ENCODE results near the gene TMEM120A. TPM values are rescaled to one million over a fixed set of nuclear protein-coding genes. Genes with fewer than 3 reads are reported as not detected.

The TMEM120A gene
- total RNA-seq, 2 experiments from 2014 or later, result 15.9 to 17.6 TPM

DNA sequence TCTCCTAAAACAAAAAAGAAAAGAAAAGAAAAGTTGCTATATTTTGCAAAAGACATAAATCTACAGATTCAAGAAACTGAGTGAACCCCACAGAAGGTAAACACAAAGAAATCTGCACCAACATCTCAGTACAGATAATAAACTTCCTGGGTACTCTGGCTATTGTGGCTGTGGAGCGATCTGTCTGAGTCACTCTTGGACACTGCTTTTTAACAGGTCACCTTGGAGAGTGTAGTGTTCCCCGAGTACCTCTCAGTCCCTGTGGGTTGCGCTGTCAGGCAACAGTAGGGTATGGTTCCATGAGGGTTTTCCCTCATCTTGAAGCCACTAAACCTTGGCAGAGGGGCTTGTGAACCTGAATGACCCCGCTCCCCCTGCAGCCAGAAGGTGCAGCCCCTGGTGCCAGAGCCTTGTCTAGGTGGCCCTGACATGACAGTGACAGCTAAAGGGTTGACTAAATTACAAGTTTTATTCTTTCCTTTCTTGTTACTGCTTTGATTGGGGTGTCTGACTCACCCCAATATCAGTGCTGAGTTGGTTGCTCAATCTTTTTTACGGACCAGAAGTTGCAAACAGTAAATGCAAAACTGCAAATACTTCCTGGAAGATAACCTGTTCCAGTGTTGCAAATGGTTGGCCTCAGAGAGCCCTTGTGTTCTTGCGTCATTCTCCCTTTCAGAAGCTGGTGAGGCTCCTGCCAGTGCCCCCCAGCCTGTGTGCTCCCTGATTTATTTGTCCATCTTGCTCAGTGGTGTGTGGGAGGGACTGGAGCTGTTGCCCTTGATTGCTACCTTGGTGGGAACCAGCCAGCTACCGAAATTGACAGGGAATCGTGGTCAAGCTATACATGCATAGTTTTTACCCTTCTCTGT is 48.9 kb downstream of the TMEM120A start:
- no peak for DNase-seq
- Mint-ChIP-seq H3K36me3 (ENCODE audit: low read depth) (no peaks in the 10 kb centered on the region), H3K27ac (no peak overlapping the region), H3K4me3 (no peak overlapping the region), H3K27me3 (ENCODE audit: low read depth) (no peaks in the 10 kb centered on the region), H3K4me1 (ENCODE audit: low read depth) (peaks cover 7% of the 10 kb centered on the region), H3K9me3 (ENCODE audit: insufficient read depth) (no peaks in the 10 kb centered on the region)
- POLR2A ChIA-PET, result no interaction called here
- CTCF ChIA-PET, result interaction anchor here (0.5 kb wide), 1 partner anchor 371 kb away, joined by 4 read pairs; no protein-coding TSS in a partner anchor
- ATAC-seq, result peak; percentile 29

DNA sequence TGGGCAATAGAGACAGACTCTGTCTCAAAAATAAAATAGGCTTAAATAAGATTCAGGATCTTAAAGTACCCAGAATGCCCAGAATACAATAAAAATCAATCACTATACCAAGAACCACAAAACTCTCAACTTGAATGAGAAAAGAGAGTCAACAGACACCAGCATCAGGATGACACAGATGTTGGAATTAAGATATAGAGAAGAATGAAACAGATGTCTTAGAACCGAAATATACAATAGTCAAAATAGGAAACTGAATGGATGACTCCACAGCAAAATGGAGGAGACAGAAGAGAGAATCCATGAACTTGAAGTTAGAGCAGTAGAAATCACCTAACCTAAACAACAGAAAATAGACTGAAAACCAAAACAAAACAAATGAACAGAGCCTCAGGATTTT is 49.9 kb downstream of the TMEM120A start:
- DNase-seq (no peak), ATAC-seq (no peak)
- H3K9me3 Mint-ChIP-seq (ENCODE audit: insufficient read depth), result no peaks in the 10 kb centered on the region
- H3K27me3 Mint-ChIP-seq (ENCODE audit: low read depth), result no peaks in the 10 kb centered on the region
- H3K4me3 Mint-ChIP-seq, result no peak overlapping the region
- no peaks in the 10 kb centered on the region for H3K36me3 Mint-ChIP-seq (ENCODE audit: low read depth)
- CTCF ChIA-PET, result no interaction called here
- peaks cover 7% of the 10 kb centered on the region for H3K4me1 Mint-ChIP-seq (ENCODE audit: low read depth)
- no peak overlapping the region for H3K27ac Mint-ChIP-seq
- POLR2A ChIA-PET, result no interaction called here

DNA sequence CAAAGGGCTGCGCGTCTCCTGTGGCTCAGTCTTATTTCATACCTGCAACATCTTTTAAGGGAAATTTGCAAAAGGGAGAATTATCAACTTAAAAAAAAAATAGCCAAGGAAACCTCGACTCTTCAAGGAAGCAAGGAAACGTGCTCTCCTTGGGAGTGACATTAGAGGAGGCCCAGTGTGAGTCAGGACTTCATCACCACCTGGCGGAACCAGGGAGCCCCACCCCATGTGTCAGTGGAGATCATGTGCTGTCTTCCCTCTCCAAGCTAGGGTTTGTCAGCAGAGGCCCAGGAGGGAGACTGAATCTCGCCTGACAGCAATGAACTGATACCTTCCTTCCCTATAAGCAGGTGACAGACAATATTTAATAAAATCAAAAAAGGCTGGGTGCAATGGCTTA is 50.5 kb downstream of the TMEM120A start:
- H3K4me1 Mint-ChIP-seq (ENCODE audit: low read depth), result peaks cover 7% of the 10 kb centered on the region
- H3K27me3 Mint-ChIP-seq (ENCODE audit: low read depth), result no peaks in the 10 kb centered on the region
- ChIA-PET CTCF (no interaction called here), POLR2A (no interaction called here)
- no peak overlapping the region for H3K27ac Mint-ChIP-seq
- ATAC-seq (no peak), DNase-seq (no peak)
- no peak overlapping the region for H3K4me3 Mint-ChIP-seq
- no peaks in the 10 kb centered on the region for H3K9me3 Mint-ChIP-seq (ENCODE audit: insufficient read depth)
- no peaks in the 10 kb centered on the region for H3K36me3 Mint-ChIP-seq (ENCODE audit: low read depth)

DNA sequence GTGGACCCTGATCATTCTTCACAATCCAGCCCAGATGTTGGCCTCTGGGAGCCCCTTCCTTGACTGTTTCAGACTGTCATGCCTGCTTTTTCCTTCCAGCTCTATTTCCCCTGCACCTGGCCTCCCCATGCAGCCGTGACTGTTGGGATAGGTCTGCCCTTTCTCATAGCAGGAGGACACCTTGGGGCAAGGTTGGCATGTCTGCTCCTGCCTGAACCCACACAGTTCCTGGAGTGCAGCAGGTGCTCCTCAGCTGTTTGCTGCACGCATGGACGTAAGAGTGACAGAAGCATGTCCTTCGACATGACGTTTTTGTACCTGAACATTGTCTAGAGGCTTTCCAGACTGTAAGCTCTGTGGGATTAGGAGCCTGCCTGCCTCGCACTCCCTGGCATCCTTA is 55.5 kb downstream of the TMEM120A start:
- no peak overlapping the region for H3K4me3 Mint-ChIP-seq
- POLR2A ChIA-PET, result no interaction called here
- CTCF ChIA-PET, result interaction anchor here (1.6 kb wide), 1 partner anchor 9 kb away, joined by 5 read pairs; no protein-coding TSS in a partner anchor
- H3K9me3 Mint-ChIP-seq (ENCODE audit: insufficient read depth), result no peaks in the 10 kb centered on the region
- ATAC-seq, result no peak
- no peaks in the 10 kb centered on the region for H3K27me3 Mint-ChIP-seq (ENCODE audit: low read depth)
- no peak overlapping the region for H3K27ac Mint-ChIP-seq
- no peaks in the 10 kb centered on the region for H3K4me1 Mint-ChIP-seq (ENCODE audit: low read depth)
- DNase-seq, result no peak
- no peaks in the 10 kb centered on the region for H3K36me3 Mint-ChIP-seq (ENCODE audit: low read depth)

DNA sequence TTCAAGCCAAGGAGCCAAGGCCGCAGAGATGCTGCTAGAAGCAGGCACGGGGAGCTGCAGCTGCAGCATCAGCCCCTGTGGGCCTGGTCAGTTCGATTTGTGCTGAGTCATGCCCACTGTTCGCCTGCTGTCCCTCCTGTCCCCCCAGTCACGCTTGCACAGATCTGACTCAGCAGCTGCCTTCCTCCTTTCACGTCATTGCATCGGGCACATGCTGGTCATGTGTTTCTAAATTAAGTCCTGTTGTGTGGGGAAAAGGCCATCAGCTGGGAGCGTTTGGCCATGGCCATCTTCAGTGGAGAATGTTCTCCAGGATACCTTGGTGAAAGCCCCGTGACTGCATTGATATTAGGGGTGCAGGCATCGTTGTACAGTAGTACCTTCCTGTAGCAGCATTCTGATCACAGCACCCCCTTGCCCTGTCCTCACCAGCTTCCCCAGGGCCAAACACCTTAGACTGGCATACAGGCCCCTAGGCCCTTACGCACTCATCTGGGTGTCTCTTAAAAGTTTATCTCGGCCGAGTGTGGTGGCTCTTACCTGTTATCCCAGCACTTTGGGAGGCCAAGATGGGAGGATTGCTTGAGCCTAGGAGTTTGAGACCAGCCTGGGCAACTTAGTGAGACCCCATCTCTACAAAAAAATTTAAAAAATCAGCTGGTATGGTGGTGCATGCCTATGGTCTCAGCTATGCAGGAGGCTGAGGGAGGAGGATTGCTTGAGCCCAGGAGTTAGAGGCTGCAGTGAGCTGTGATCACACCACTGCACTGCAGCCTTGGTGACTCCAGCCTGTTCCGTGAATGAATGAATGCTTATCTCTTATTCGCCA is 56.2 kb downstream of the TMEM120A start:
- ChIA-PET CTCF (interaction anchor here (0.8 to 1.6 kb wide), 2 partner anchors 10 to 82 kb away, joined by 3 to 5 read pairs; no protein-coding TSS in a partner anchor), POLR2A (no interaction called here)
- ATAC-seq (no peak), DNase-seq (no peak)
- Mint-ChIP-seq H3K4me3 (no peak overlapping the region), H3K4me1 (ENCODE audit: low read depth) (no peaks in the 10 kb centered on the region), H3K9me3 (ENCODE audit: insufficient read depth) (no peaks in the 10 kb centered on the region), H3K27me3 (ENCODE audit: low read depth) (no peaks in the 10 kb centered on the region), H3K27ac (no peak overlapping the region), H3K36me3 (ENCODE audit: low read depth) (no peaks in the 10 kb centered on the region)

Other genes starting within 250 kb of the TMEM120A start
- not detected for gene CCL26, start 222.4 kb downstream of the TMEM120A start, total RNA-seq
- not detected for gene CCL24, start 180.8 kb downstream of the TMEM120A start, total RNA-seq
- 10 to 100 TPM; 18.1 to 18.4 TPM for gene RHBDD2, start 115.6 kb downstream of the TMEM120A start, total RNA-seq
- 10 to 100 TPM; 31.8 to 32.2 TPM for gene POR, start 79.4 kb downstream of the TMEM120A start, total RNA-seq
- 10 to 100 TPM; 27.2 to 28.2 TPM for gene STYXL1, start 53.4 kb upstream of the TMEM120A start, total RNA-seq
- 100 to 1,000 TPM; 148 to 166 TPM for gene MDH2, start 53.5 kb upstream of the TMEM120A start, total RNA-seq
- not detected for gene SRRM3, start 207.3 kb upstream of the TMEM120A start, total RNA-seq

All from activated CD8-positive, alpha-beta T cell treated with anti-CD3 and anti-CD28 coated beads, Interleukin-2, amount 10 ng/mL, durations not matched to agents 7 days and 5 days (primary cell).